Measurements from ENCODE around the gene PBOV1. TPM values are rescaled to one million over a fixed set of nuclear protein-coding genes. Genes with fewer than 3 reads are reported as not detected.

Gene PBOV1
- total and polyA plus RNA-seq, 9 donors, result not detected

- Histone ChIP-seq H3K4me1 (ENCODE audit: insufficient read depth) (no peaks in the 10 kb centered on the region), H3K4me3 (no peak overlapping the region), H3K27me3 (no peaks in the 10 kb centered on the region), H3K36me3 (no peaks in the 10 kb centered on the region), H3K9me3 (no peaks in the 10 kb centered on the region), H3K27ac (no peak overlapping the region)
- DNase-seq, result no peak
- TF ChIP-seq CTCF (IDR thresholded peaks at IDR 0.05) (no peak), EP300 (IDR thresholded peaks at IDR 0.05) (no peak), POLR2A (IDR thresholded peaks at IDR 0.05) (no peak)
- 61 to 69% (median 61%) methylated on average over 2 of the region's 2 CpGs for WGBS, 3 donors
- intact Hi-C loops (cut with DNase I), result no loop called here
These were observed 7.2 kb downstream of the PBOV1 start for GRCh38 chr6:138211048-138211581.

- H3K4me1 ChIP-seq (ENCODE audit: insufficient read depth), result no peaks in the 10 kb centered on the region
- H3K9me3 ChIP-seq, result no peaks in the 10 kb centered on the region
- intact Hi-C loops (cut with DNase I), result no loop called here
- no peaks in the 10 kb centered on the region for H3K27me3 ChIP-seq
- DNase-seq, result no peak
- H3K4me3 ChIP-seq, result no peak overlapping the region
- H3K36me3 ChIP-seq, result no peaks in the 10 kb centered on the region
- H3K27ac ChIP-seq, result no peak overlapping the region
- TF ChIP-seq POLR2A (IDR thresholded peaks at IDR 0.05) (no peak), CTCF (IDR thresholded peaks at IDR 0.05) (no peak), EP300 (IDR thresholded peaks at IDR 0.05) (no peak)
These were observed 11.4 kb downstream of the PBOV1 start for GRCh38 chr6:138206862-138207261.

- Histone ChIP-seq H3K27ac (no peak overlapping the region), H3K4me3 (no peak overlapping the region), H3K9me3 (no peaks in the 10 kb centered on the region), H3K4me1 (ENCODE audit: insufficient read depth) (no peaks in the 10 kb centered on the region), H3K27me3 (no peaks in the 10 kb centered on the region), H3K36me3 (no peaks in the 10 kb centered on the region)
- 75 to 83% (median 77%) methylated on average over 5 of the region's 5 CpGs for WGBS, 3 donors
- TF ChIP-seq CTCF (IDR thresholded peaks at IDR 0.05) (no peak), POLR2A (IDR thresholded peaks at IDR 0.05) (no peak), EP300 (IDR thresholded peaks at IDR 0.05) (no peak)
- no peak for DNase-seq
- intact Hi-C loops (cut with DNase I), result no loop called here
These were observed 12.7 kb downstream of the PBOV1 start for GRCh38 chr6:138205437-138206094.

GRCh38 chr6:138204792-138205384, 13.4 kb downstream of the PBOV1 start:
- H3K4me1 ChIP-seq (ENCODE audit: insufficient read depth), result no peaks in the 10 kb centered on the region
- no peak overlapping the region for H3K4me3 ChIP-seq
- H3K9me3 ChIP-seq, result no peaks in the 10 kb centered on the region
- no peak for DNase-seq
- no peaks in the 10 kb centered on the region for H3K27me3 ChIP-seq
- no peaks in the 10 kb centered on the region for H3K36me3 ChIP-seq
- no peak for TF ChIP-seq CTCF (IDR thresholded peaks at IDR 0.05)
- no peak for TF ChIP-seq POLR2A (IDR thresholded peaks at IDR 0.05)
- TF ChIP-seq EP300 (IDR thresholded peaks at IDR 0.05), result no peak
- WGBS, 3 donors, result 77 to 88% (median 85%) methylated on average over 4 of the region's 4 CpGs
- intact Hi-C loops (cut with DNase I), result no loop called here
- no peak overlapping the region for H3K27ac ChIP-seq
